HL-60/S4 (cell line): ENCODE measurements around the gene TSPAN9.

Experiments
- in situ Hi-C: fragments of 300-500 bp; cut with MboI; formaldehyde crosslinking; loops from 2 replicates; pipeline ENCODE4 v1.14.3; 2022; ENCODE audit warnings: low sequenced_read_pairs

The TSPAN9 gene

DNA sequence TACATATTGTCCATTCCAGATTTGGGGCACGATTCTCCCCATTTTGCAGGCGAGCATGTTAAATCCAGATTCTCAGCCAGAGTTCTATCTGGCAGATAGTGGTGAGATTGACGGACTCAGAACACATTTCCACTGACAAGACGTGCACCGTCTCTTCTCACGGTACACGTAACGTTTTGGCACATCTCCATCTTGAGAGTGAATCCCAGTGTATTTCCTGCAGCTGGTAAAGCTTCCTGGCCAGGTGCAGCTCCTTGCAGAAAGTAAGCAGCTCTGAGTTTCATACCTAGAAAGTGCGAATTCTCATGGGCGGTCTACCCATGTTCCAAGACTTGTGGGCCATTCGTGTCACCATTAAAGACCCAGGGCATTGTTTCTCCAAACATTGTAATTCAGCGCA, 102.6 kb downstream of the TSPAN9 start:
- in situ Hi-C loops = no loop called here

DNA sequence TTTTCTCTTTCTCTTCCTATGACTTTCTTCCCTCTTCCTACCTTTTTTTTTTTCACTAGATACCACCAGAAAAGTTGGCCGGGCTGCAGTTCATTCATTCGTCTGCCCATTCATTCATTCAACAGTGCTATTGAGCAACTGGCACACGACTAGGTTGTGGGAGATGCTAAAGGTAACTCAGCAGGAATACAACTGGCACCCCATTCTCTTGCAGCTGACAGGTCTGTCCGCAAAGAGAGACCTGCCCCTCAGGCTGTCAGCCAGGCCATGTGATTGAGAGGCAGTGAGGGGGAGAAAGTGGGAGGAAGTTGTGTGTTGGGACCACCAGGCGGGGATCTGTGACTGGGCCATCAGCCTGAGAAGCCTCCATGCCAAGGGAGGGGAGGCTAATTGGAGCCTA, 105.2 kb downstream of the TSPAN9 start:
- in situ Hi-C loops = no loop called here

DNA sequence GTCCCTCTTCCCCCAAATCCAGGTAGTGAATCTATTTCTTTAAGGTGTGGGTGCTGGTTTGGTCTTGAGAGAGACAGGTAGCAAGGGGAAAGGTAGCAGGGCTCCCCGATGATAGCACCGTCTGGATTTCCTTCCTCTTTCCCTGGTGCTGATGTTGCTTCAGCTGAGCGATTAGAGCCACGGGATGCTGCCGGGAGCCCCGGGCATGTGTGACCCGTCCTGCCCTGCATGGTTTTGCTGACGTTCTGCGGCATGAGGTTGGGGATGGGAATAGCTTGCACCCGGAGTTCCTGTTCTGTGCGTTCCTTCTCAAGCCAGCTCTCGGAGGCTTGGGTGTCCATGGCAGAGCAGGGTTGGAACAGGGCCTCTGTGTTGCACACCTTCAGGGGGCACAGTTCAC, 107.3 kb downstream of the TSPAN9 start:
- in situ Hi-C loops = no loop called here

DNA sequence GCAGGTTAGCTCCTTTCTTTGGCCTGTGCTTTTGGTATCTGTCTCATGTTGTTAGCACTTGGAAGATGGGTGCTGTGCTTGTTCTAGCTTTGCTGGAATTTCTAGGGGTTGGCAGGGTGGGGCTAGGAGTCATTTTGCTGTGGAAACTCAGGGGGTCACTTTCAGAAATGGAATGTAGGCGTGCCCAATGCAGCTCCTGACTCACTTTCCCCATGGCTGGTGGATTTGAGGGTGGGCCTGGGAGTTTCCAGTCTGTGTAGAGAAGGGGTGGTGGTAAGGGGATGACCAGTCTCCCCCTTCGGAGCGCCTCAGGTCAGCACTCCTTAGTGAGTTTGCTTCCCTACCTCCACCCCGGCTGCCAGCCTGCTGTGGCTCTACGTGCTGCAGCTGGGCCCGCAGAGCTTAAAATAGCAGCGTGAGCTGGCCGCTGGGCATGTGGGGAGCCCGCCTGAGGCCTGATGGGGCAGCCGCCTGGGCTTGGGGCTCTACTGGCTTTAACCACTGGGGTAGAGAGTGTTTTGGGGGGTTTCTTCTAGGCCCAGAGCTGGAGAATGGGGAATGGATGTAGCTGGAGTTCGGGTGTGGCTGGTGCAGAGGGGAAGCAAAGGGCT, 108.2 kb downstream of the TSPAN9 start:
- in situ Hi-C loops = no loop called here

DNA sequence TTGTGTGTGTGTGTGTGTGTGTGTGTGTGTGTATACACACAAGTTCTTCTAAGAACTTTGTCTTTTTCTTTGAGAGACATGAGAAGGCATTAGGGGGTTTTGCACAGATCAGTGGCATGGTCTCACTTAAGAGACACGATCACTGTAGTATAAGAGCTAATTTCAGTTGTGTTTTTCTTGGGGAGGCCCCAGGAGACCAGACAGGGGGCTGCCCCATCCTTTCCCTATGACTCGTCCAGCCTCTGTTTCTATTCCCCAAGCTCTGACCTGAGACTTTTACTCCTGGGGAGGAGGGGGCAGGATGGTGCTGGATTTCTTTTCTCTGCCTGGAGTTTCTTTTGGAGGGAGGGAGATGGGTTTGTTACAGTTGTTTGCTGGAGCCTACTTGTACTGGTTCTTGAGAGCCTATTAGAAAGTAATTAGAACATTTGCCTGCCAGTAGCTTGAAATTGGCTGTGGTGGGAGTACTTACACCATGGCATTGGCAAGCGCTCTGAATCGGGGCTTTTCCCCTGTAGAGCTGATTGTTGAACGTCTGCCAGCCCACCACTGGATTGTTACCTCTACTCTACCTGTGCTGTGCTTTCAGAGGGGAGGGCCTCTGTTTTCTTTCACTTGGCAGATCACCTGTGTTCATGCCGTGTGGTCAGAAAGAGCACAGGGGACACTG, 109.5 kb downstream of the TSPAN9 start:
- in situ Hi-C loops = no loop called here

DNA sequence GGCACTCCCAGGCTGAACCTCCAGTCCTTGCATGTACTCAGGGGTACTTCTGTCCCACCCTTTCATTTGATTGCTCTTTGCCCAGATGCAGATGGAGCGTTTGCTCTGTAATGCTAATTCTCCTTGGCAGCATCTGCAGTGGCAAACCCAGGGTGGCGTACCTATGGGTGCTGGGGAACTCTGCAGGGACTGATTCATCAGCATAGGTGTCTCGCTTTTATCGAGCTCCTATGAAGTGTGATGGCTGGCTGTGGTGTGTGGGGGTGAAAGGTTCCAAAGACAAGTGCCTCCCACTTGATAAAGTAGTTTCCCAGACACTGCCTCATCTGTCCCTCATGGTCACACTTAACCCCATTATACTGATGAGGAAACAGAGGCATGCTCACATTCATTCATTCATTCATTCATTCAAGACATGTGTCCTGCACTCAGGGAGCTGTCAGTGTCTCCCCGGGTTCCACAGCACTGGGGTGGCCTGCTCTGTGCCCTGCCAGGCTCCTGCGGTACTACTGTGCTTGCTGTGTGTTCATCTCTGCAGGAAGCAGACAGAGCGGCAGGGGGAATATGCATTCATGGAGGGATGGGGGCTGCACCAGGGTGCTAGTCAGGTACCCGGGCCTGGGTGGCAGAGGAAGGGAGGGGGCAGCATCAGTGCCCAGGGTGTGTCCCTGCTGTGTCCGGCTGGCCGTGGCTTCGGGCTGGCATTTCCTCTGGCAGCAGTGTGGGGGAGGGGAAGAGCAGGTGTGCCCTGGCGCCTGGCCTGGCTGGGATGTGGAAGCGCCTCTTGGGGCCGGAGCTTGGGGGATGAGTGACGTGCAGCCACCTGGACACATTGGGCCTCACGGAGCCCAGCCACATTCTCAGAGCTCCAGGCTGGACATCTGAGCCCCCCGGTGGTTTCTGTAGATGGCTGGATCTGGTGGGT, 110.9 kb downstream of the TSPAN9 start:
- in situ Hi-C loops = no loop called here

DNA sequence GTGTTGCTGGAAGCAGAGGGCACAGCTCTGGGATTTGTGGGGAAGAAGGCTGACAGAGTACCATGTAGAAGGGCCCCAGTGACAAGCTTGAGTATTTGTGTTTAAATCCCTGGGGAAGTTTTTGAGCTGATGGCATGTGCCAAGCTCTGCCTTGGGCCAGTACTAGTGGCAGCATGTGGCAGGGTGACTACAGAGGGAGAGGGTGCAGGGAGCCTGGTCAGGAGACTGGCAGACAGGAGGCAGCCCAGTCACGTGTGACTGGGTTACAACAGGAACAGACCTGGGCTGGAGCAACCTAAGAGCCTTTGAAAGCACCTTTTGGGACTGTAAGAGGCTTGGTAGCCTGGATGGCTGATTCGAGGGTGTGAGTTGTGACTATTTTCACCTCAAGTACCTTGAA, 112.1 kb downstream of the TSPAN9 start:
- in situ Hi-C loops = no loop called here

DNA sequence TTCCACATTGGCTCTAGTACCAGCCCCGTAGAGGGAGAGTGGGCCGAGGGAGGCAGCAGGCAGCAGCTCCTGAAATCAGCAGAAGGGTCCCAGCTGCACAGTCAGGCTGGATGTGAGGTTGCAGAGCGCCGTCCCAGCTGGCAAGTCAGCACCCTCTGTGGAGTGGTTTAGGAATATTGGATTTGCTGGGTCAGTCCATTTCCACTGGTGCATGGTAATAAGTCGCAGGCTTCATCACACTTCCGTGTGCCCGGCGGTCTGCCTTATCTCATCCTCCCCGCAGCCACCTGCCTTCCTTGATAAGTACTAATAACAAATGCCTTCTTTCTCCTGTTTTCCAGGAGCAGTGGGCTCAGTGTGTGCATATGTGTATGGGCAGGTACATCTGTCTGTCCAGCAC, 112.9 kb downstream of the TSPAN9 start:
- in situ Hi-C loops = no loop called here

DNA sequence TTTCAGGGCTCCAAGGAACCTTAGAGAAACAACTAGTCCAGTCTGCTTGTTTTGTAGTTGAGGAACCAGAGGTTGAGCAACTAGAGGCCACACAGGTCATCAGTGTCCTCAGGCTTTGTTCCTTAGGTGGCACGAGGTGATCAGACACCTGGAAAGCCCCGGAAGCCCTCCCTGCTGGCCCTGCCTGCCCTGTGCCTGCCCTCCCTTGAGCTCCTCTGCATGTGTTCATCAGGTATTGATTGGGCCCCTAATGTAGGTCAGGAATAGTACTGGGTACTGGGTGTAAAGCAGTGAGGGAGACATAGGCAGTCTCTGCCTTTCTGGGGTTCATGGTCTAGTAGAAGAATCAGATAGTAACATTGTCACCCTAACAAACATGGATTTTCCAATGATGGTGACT, 114.3 kb downstream of the TSPAN9 start:
- in situ Hi-C loops = no loop called here

DNA sequence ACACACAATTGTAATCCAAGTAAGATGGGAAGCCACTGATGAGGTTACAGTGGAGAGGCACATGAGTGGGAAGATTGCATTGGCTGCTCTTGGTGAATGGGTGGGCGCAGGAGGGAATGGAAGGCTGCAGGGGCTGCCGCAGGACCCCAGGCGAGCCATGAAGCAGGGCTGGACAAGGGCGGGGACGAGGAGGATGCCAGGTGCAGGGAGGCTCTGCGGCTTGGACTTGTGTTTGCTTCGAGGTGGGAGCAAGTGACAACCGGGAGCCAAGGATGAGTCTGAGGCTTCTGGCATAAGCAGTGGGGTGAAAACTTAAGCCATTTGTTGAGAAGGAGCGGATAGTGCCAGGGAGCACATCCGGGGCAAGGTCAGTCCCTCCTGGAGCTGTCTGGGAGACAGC, 115.0 kb downstream of the TSPAN9 start:
- in situ Hi-C loops = no loop called here

DNA sequence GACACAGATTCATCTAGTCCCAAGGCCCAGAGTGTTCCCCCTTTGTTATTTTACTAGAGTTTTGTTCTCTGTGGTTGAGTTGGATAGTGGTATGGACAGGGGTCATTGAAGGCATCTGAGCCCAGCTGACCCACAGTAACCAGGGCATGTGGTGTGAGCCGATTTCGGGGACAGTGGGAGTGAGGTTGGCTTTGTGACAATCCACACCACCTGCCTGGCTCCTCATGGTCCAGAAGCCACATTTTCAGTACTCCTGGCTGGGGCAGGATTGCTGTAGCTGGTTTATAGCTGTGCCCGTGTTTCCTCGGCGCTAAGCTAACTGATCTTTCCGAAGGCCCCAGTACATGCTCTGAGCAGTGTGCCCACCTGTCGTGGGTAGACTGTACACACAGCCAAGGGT, 116.0 kb downstream of the TSPAN9 start:
- in situ Hi-C loops = no loop called here

DNA sequence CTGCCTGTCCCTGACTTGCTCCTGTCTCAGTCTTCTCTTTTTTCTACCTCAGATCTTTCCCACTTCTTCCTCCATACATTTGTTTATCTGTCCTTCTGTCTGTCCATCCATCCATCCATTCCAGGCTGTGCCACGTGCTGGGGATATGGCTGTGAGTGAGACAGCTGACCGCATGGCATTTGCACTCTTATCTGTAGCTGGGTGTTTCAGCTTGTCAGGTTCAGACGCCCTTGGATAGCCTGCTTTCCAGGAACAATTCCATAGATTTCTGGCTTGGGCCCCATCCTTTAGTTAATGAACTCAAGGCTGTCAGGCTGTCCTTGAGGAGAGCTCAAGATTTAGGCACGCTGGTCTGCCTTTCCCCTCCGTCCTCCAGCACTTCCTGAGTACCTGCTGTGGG, 116.6 kb downstream of the TSPAN9 start:
- in situ Hi-C loops = no loop called here

DNA sequence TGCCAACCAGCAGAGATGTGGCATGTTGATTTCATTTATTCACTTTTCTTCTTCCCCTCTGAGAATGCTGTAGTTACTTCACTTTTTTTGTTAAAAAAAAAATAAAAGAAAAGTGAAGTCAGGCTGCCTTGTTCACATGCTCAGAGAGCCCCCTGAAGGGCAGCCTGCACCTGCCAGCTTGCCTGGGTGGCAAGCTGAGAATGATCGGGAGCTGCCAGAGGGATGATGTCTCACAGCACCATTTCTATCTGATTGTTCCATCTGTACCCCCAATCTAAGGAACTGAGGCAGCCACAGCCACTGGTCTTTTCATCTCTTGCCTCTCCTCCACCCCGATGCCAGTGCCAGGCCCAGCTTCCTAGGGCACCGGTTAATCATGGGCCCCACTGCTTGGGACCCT, 118.2 kb downstream of the TSPAN9 start:
- in situ Hi-C loops = no loop called here

DNA sequence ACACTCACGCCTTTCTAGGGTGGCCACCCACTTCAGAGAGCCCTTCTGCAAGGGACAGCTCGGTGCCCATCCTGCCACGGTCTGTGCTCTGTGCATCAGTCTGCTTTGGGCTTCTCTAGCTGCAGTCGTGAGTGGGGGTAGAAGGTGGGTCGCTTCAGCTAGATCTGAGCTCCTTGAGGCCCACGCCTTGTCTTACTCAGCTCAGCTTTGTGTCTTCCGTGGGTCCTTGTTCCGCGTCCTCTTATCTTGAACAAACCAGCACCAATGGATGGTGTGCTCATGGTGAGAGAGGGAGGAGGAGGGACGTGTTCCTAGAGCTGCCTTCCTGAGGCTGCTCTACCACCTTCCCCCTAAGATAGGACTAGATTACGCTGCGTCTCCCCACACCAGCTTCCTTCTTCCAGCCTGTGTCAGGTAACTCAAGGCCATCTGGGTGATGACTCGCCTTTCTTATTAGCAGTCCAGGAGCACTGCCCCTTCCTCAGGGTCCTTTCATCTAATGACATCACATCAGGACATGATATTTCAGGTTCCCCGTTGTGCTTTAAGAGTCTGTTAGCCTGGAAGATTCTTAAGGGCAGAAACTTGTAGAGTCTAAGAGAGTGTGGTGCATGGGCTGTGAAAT, 118.8 kb downstream of the TSPAN9 start:
- in situ Hi-C loops = no loop called here

DNA sequence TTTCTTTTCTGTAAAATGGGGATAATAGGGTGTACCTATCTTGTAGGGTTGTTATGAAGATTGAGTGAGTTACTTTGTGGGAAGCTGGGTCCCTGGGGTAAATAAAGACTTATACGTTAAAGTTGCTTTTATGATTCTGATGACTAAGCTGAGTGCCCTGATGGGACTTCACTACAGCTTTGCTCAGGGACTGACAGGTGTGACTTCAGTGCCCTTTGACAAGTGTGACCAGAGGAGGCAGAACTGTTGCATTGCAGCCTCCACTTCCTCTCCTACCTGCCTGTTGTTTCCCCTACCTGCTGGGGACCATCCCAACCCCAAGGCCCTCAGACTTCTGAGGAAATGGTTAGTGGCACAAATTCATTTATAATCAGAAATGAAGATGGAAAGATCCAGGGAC, 119.3 kb downstream of the TSPAN9 start:
- in situ Hi-C loops = no loop called here

DNA sequence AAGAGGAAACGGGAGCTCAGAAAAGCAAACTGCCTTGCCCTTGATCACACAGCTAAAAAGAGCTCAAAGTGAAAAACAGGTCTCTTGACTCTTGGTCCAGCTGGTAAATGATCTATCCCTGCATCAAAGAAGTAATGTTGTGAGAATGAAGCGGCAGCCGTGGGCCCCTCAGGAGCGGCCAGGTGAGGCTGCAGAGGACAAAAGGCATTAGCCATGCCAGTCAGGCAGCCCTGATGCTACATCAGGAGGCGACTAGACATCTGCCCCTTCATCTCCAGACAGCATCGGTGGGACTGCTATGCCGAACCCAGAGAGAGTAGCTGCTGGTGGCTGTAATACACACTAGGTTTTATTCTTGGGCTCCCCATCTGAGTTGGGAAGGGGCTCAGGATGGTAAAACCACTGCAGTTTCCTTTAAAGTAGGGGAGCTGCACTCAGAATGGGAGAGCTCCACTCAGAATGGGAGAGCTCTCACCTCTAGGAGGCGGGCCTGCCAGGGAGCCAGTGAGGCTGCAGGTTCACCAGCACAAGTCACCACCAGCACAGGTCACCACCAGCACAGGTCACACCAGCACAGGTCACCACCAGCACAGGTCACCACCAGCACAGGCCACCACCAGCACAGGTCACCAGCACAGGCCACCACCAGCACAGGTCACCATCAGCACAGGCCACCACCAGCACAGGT, 120.1 kb downstream of the TSPAN9 start:
- in situ Hi-C loops = no loop called here

DNA sequence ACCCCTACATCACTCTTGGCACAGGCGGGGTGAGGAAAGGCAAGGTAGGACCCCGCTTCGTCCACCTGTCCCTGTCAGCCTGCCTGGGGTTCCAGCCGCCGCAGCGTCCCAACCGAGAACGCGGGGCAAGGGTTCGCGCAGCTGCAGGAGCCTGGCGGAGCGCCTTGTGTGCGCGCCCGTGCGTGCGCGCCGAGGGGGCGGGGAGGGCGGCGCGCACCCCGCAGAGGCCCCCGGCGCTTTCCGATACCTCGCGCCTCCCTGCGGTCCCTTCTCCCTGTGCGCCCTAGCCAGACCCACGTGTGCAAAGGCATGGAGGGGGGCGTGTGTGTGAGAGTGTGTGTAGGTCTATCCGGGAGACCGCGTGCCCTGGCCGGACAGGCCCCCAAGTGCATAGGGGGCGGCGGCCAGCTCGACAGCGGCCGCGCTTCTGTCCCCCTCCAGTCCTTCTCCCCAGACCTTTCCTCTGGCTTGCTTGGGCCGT, 122.4 kb downstream of the TSPAN9 start:
- in situ Hi-C loops = no loop called here

DNA sequence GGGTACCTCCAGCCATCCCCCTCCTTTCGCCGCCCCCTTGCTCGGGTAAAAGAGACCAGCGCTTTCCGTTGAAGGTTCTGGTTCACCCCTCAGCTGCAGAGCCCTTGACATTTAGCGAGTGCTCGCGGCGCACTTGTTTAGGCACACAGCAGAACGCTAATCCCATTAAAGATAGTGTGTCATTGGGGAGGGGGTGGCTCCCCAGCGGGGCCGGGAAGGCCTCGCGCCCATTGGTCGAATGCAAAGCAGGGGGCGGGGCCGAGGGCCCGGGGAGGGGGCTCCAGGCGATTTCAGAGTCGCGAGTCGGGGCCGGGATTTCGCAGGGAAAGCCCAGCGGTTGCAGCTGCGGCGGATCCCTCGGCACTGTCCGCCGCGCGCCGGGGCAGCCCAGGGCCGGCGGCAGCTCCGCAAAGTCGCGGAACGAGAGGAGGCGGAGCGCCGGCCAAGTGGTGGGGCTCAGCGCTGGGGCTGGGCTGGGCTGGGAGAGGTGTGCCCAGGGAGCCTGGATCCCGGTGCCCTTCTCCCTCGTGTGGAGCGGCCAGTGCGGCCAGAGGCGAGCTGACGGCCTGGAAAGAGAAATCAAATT, 122.9 kb downstream of the TSPAN9 start:
- in situ Hi-C loops = no loop called here

DNA sequence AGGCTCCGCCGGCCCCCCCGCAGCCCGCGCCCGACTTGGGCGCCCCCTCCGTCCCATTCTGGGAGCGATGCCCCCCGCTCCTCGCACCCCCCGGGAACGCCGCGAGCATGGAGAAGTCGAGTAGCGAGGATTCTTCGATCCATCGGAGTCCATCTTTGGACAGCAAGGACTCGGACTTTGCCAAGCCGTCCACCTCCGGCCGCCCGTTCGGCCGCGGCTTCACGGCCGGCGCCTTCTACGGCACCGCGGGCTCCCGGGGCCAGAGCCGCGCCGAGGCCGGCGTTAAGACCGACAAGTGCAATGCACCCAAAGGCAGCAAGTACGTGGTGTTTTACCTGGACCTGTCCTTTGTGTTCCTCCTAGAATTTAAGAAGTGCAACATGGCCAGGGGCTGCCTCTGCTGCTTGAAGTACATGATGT, 123.6 kb downstream of the TSPAN9 start:
- in situ Hi-C loops = no loop called here

DNA sequence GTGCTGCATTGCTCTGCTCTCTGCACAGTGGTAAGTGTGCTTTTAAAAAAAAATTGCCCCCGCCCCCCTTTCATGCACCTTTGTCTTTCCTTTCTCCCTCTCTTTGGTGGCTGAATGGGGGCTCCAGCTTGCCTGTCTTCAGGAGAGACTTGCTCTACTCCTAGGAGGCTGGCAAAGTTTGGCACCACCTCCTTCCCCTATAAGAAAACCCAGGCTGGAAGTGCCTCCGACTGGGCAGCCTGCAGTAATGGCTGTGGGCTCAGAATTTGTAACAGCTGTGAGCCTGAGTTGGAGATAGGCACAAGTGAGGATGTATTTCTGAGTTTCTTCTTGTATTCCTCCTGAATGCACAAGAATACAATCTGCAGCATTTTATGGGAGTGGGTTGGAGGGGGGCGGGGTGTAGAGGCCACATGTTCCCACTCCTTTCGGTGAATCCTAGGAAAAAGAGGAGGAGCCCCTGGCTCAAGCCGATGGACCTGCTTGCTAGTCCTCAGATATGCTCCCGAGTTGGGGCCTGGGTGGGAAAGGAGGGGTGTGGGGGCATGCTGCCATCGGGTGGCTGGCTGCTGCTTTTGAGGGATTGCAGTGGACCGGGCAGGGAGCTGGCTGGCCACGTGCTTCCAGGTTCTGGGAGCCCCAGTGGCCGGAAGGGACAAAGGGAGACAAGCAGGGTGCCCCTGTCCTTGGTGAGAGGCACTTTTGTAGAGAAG, 124.3 kb downstream of the TSPAN9 start:
- in situ Hi-C loops = no loop called here
